HCT116 (cell line): Measurements from ENCODE around the gene CELA2B. TPM values are rescaled to one million over a fixed set of nuclear protein-coding genes. Genes with fewer than 3 reads are reported as not detected.

Experiments used
- ATAC-seq: fragments of 200-7000 bp; cut with Tn5 transposase; 2 replicates; pipeline ENCODE4 v1.9.1; 2020; ENCODE audit warnings: mild to moderate bottlenecking, moderate library complexity
- BruUV-seq: library from RNA; stranded (reverse); fragments of 400-500 nt; replicated peaks from 2 replicates; lab custom pipeline; 2021; lab: Mats Ljungman, UMichigan
- CTCF ChIA-PET: fragments of 300-600 bp; sonication (Branson Sonifier 250); formaldehyde crosslinking; loops from one replicate; lab custom pipeline; 2021; ENCODE audit warnings: antibody characterized with exemption; lab: Charles Lee
- POLR2A ChIA-PET: fragments of 300-600, 350-600 bp; sonication (Branson Sonifier 250); formaldehyde crosslinking; loops from one replicate; lab custom pipeline; 2021; ENCODE audit warnings: antibody characterized with exemption; lab: Charles Lee
- RAD21 ChIA-PET, 2 experiments: fragments of 300-600 bp; sonication (Branson Sonifier 250); formaldehyde crosslinking; loops; one replicate each; lab custom pipeline; 2023; ENCODE audit warnings: low total read pairs in 2 of 2; ENCODE audit not compliant: uncharacterized antibody in 2 of 2, unreplicated experiment in 2 of 2, low non-redundant PET in 1 of 2; lab: Charles Lee
- DNase-seq: peaks from one replicate; pipeline ENCODE4 v3.0.0-alpha.2; 2010; ENCODE audit warnings: low read depth, low spot score
- H2AFZ ChIP-seq: fragments of 200-600 bp; shearing (Covaris generic), sonication (generic); 2 replicates; pipeline ENCODE4 v1.6.1; 2017; ENCODE audit warnings: low read depth, mixed run types, mixed read lengths, antibody characterized with exemption, low read length; ENCODE audit not compliant: poor library complexity, severe bottlenecking
- H3K27ac ChIP-seq: 2 replicates; pipeline ENCODE4 v1.5.1; 2012; ENCODE audit warnings: low read depth, low read length
- H3K27me3 ChIP-seq: fragments of 200-600 bp; sonication (generic); 2 replicates; pipeline ENCODE4 v1.6.1; 2016; ENCODE audit warnings: mixed run types, low read length, mixed read lengths; ENCODE audit not compliant: insufficient read depth
- H3K36me3 ChIP-seq, 2 experiments: fragments of 200-500 bp in 1 of 2; fragments of 200-600 bp in 1 of 2; sonication (Bioruptor generic) in 1 of 2; sonication (generic) in 1 of 2; 2 replicates each; pipeline versions ENCODE4 v1.5.1 to v1.6.1; 2014 to 2016; ENCODE audit warnings: low read length in 2 of 2, inconsistent platforms in 1 of 2, mixed read lengths in 1 of 2, mixed run types in 1 of 2; ENCODE audit not compliant: insufficient read depth in 2 of 2, control insufficient read depth in 1 of 2
- H3K4me1 ChIP-seq, 2 experiments: fragments of 200-600 bp in 1 of 2; sonication (generic) in 1 of 2; 2 replicates each; pipeline versions ENCODE4 v1.5.1 to v1.6.1; 2012 to 2017; ENCODE audit warnings: low read length in 2 of 2, inconsistent platforms in 1 of 2, mild to moderate bottlenecking in 1 of 2, mixed read lengths in 1 of 2, mixed run types in 1 of 2, moderate library complexity in 1 of 2; ENCODE audit not compliant: insufficient read depth in 2 of 2, control insufficient read depth in 1 of 2
- H3K4me2 ChIP-seq: fragments of 200-600 bp; sonication (generic); 2 replicates; pipeline ENCODE4 v1.6.1; 2017; ENCODE audit warnings: mixed run types, low read length, mixed read lengths
- H3K4me3 ChIP-seq, 2 experiments: fragments of 200-600 bp in 1 of 2; sonication (generic) in 1 of 2; replicated peaks in 1 of 2; 2 replicates each; pipeline ENCODE4 v1.5.1; 2011 to 2016; ENCODE audit warnings: low read length in 2 of 2, control low read depth in 1 of 2, low read depth in 1 of 2, mild to moderate bottlenecking in 1 of 2, mixed read lengths in 1 of 2, mixed run types in 1 of 2
- H3K79me2 ChIP-seq: fragments of 200-600 bp; sonication (generic); 2 replicates; pipeline ENCODE4 v1.6.1; 2017; ENCODE audit warnings: mild to moderate bottlenecking, mixed run types, low read length, moderate library complexity, mixed read lengths; ENCODE audit not compliant: insufficient read depth
- H3K9ac ChIP-seq: fragments of 200-600 bp; sonication (generic); 2 replicates; pipeline ENCODE4 v1.6.1; 2016; ENCODE audit warnings: low read length, mixed read lengths
- H3K9me2 ChIP-seq: fragments of 200-600 bp; sonication (generic), shearing (Covaris generic); 2 replicates; pipeline ENCODE4 v1.6.1; 2017; ENCODE audit warnings: mixed run types, mild to moderate bottlenecking, moderate library complexity; ENCODE audit not compliant: insufficient read depth
- H3K9me3 ChIP-seq, 2 experiments: fragments of 200-500 bp in 1 of 2; fragments of 200-600 bp in 1 of 2; sonication (Bioruptor generic) in 1 of 2; sonication (generic) in 1 of 2; 2 replicates each; pipeline ENCODE4 v1.6.1; 2014 to 2017; ENCODE audit warnings: low read length in 2 of 2, mixed read lengths in 2 of 2, inconsistent platforms in 1 of 2, low read depth in 1 of 2, mild to moderate bottlenecking in 1 of 2, mixed run types in 1 of 2, moderate library complexity in 1 of 2; ENCODE audit not compliant: control insufficient read depth in 1 of 2, insufficient read depth in 1 of 2
- H4K20me1 ChIP-seq: fragments of 200-600 bp; sonication (generic), shearing (Covaris generic); 2 replicates; pipeline ENCODE4 v1.6.1; 2017; ENCODE audit warnings: mixed run types, mild to moderate bottlenecking, moderate library complexity; ENCODE audit not compliant: insufficient read depth
- EGR1 ChIP-seq: IDR thresholded peaks from 2 replicates; pipeline ENCODE4 v1.6.1; 2012; ENCODE audit warnings: low read depth
- ELF1 ChIP-seq: IDR thresholded peaks from 2 replicates; pipeline ENCODE4 v1.6.1; 2012; ENCODE audit warnings: low read depth, borderline replicate concordance
- EZH2phosphoT487 ChIP-seq: fragments of 200-600 bp; IDR thresholded peaks from 2 replicates; pipeline ENCODE4 v1.6.1; 2018; ENCODE audit warnings: antibody characterized with exemption, borderline replicate concordance
- FOSL1 ChIP-seq: IDR thresholded peaks from 2 replicates; pipeline ENCODE4 v1.6.1; 2012; ENCODE audit warnings: low read depth
- JUND ChIP-seq: IDR thresholded peaks from 2 replicates; pipeline ENCODE4 v1.6.1; 2012
- RAD21 ChIP-seq: IDR thresholded peaks from 2 replicates; pipeline ENCODE4 v1.6.1; 2012; ENCODE audit warnings: low read depth, mild to moderate bottlenecking
- SIN3A ChIP-seq: IDR thresholded peaks from 2 replicates; pipeline ENCODE4 v1.6.1; 2012; ENCODE audit warnings: low read depth
- SP1 ChIP-seq: IDR thresholded peaks from 2 replicates; pipeline ENCODE4 v1.6.1; 2012; ENCODE audit warnings: low read depth
- SRF ChIP-seq: IDR thresholded peaks from 2 replicates; pipeline ENCODE4 v1.6.1; 2012; ENCODE audit warnings: low read depth
- TCF7L2 ChIP-seq: IDR thresholded peaks from 2 replicates; pipeline ENCODE4 v1.7.0; 2011; ENCODE audit warnings: borderline replicate concordance, inconsistent platforms; ENCODE audit not compliant: insufficient read depth, insufficient read length; ENCODE audit errors: extremely low read depth
- ZFX ChIP-seq: fragments of 450-650 bp; IDR thresholded peaks from 2 replicates; pipeline ENCODE4 v1.6.1; 2017
- ZNF274 ChIP-seq: fragments of 200-500 bp; sonication (Bioruptor generic); IDR thresholded peaks from 2 replicates; pipeline ENCODE4 v1.6.1; 2014; ENCODE audit warnings: mild to moderate bottlenecking, low read depth, low read length, inconsistent platforms
- intact Hi-C: fragments of 100-400 bp; cut with micrococcal nuclease; formaldehyde crosslinking; loops from 2 replicates; pipeline ENCODE4 v1.10.0; 2022
- total RNA-seq: library from RNA; stranded (reverse); gene quantifications from one replicate; pipeline ENCODE4 v1.2.1, GENCODE V29; 2021; ENCODE audit not compliant: unreplicated experiment
- TF ChIP-seq, protein P1 (sequence below): IDR thresholded peaks from 2 replicates; pipeline ENCODE4 v1.6.1; 2012
- TF ChIP-seq, protein P2 (sequence below): IDR thresholded peaks from 2 replicates; pipeline ENCODE4 v1.6.1; 2012
- TF ChIP-seq, protein P3 (sequence below), 3 experiments: fragments of 200-600 bp in 1 of 3; sonication (generic) in 1 of 3; IDR thresholded peaks in 2 of 3; conservative IDR thresholded peaks in 1 of 3; 2 replicates each; pipeline ENCODE4 v1.5.1; 2012 to 2017; ENCODE audit warnings: low read depth in 2 of 3, low read length in 2 of 3, antibody characterized with exemption in 1 of 3, borderline replicate concordance in 1 of 3, control low read depth in 1 of 3, mild to moderate bottlenecking in 1 of 3, mixed read lengths in 1 of 3, mixed run types in 1 of 3, moderate library complexity in 1 of 3; ENCODE audit not compliant: insufficient read depth in 1 of 3
- TF ChIP-seq, protein P4 (sequence below): IDR thresholded peaks from 2 replicates; pipeline ENCODE4 v1.6.1; 2012; ENCODE audit warnings: low read depth
- TF ChIP-seq, protein P5 (sequence below): IDR thresholded peaks from 2 replicates; pipeline ENCODE4 v1.6.1; 2011; ENCODE audit warnings: mild to moderate bottlenecking, low read length, moderate library complexity; ENCODE audit not compliant: insufficient replicate concordance; ENCODE audit errors: extremely low read depth

Gene CELA2B
- total RNA-seq, 1 experiment from 2014 or later = not detected

DNA sequence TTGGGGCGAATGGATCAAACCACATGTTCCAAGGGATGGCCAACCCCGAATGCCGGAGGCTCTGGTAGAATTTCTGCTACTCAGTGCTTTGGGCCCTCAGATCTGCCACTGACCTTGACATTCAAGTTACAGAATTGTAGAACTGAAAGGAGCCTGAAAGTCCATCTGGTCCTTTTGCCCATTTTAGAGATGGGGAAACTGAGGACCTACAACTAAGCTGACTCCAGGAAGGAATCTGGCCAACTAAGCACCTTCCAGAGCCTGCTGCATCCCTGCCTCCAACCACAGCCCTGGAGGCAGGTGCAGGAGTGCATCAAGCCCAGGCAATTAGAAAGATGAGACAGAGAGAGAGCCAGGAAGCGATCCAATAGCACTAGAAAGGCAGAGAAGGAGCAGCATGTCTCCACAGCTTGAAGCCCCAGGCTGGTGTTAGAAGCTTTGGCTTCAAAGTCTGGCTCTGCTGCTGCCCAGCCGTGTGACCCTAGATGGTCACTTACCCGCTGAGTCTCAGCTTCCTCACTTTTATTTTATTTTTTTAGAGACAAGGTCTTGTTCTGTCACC lies 38.9 kb upstream of the CELA2B start:
- POLR2A ChIA-PET = no interaction called here
- Histone ChIP-seq H3K79me2 (no peaks in the 10 kb centered on the region), H3K9me3 (no peaks in the 10 kb centered on the region), H3K27me3 (no peaks in the 10 kb centered on the region), H3K4me3 (no peak overlapping the region), H3K9ac (no peak overlapping the region), H3K27ac (no peak overlapping the region), H3K9me2 (no peaks in the 10 kb centered on the region), H2AFZ (no peak overlapping the region), H3K36me3 (no peaks in the 10 kb centered on the region), H3K4me1 (peaks cover 0 to 17% of the 10 kb centered on the region in 2 experiments; a peak in 2 of 4 replicates), H4K20me1 (no peaks in the 10 kb centered on the region), H3K4me2 (no peak overlapping the region)
- no peak for TF ChIP-seq ZNF274
- TF ChIP-seq, protein P1, sequence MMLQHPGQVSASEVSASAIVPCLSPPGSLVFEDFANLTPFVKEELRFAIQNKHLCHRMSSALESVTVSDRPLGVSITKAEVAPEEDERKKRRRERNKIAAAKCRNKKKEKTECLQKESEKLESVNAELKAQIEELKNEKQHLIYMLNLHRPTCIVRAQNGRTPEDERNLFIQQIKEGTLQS = no peak
- TF ChIP-seq ELF1 = no peak
- no peak for TF ChIP-seq JUND
- TF ChIP-seq, protein P2, sequence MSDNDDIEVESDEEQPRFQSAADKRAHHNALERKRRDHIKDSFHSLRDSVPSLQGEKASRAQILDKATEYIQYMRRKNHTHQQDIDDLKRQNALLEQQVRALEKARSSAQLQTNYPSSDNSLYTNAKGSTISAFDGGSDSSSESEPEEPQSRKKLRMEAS = no peak
- no peak for TF ChIP-seq SRF
- TF ChIP-seq SP1 = no peak
- TF ChIP-seq ZFX = no peak
- TF ChIP-seq SIN3A = no peak
- TF ChIP-seq TCF7L2 = no peak
- no peak for TF ChIP-seq RAD21
- TF ChIP-seq, protein P3, sequence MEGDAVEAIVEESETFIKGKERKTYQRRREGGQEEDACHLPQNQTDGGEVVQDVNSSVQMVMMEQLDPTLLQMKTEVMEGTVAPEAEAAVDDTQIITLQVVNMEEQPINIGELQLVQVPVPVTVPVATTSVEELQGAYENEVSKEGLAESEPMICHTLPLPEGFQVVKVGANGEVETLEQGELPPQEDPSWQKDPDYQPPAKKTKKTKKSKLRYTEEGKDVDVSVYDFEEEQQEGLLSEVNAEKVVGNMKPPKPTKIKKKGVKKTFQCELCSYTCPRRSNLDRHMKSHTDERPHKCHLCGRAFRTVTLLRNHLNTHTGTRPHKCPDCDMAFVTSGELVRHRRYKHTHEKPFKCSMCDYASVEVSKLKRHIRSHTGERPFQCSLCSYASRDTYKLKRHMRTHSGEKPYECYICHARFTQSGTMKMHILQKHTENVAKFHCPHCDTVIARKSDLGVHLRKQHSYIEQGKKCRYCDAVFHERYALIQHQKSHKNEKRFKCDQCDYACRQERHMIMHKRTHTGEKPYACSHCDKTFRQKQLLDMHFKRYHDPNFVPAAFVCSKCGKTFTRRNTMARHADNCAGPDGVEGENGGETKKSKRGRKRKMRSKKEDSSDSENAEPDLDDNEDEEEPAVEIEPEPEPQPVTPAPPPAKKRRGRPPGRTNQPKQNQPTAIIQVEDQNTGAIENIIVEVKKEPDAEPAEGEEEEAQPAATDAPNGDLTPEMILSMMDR (IDR thresholded peaks at IDR 0.05 in 2 of 3, conservative IDR thresholded peaks at IDR 0.05 in 1 of 3; ENCODE audit: borderline replicate concordance in 1 of 3, insufficient read depth in 1 of 3, low read depth in 2 of 3, low read length in 2 of 3) = no peak
- no peak for TF ChIP-seq EGR1
- TF ChIP-seq, protein P4, sequence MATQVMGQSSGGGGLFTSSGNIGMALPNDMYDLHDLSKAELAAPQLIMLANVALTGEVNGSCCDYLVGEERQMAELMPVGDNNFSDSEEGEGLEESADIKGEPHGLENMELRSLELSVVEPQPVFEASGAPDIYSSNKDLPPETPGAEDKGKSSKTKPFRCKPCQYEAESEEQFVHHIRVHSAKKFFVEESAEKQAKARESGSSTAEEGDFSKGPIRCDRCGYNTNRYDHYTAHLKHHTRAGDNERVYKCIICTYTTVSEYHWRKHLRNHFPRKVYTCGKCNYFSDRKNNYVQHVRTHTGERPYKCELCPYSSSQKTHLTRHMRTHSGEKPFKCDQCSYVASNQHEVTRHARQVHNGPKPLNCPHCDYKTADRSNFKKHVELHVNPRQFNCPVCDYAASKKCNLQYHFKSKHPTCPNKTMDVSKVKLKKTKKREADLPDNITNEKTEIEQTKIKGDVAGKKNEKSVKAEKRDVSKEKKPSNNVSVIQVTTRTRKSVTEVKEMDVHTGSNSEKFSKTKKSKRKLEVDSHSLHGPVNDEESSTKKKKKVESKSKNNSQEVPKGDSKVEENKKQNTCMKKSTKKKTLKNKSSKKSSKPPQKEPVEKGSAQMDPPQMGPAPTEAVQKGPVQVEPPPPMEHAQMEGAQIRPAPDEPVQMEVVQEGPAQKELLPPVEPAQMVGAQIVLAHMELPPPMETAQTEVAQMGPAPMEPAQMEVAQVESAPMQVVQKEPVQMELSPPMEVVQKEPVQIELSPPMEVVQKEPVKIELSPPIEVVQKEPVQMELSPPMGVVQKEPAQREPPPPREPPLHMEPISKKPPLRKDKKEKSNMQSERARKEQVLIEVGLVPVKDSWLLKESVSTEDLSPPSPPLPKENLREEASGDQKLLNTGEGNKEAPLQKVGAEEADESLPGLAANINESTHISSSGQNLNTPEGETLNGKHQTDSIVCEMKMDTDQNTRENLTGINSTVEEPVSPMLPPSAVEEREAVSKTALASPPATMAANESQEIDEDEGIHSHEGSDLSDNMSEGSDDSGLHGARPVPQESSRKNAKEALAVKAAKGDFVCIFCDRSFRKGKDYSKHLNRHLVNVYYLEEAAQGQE = no peak
- TF ChIP-seq, protein P5, sequence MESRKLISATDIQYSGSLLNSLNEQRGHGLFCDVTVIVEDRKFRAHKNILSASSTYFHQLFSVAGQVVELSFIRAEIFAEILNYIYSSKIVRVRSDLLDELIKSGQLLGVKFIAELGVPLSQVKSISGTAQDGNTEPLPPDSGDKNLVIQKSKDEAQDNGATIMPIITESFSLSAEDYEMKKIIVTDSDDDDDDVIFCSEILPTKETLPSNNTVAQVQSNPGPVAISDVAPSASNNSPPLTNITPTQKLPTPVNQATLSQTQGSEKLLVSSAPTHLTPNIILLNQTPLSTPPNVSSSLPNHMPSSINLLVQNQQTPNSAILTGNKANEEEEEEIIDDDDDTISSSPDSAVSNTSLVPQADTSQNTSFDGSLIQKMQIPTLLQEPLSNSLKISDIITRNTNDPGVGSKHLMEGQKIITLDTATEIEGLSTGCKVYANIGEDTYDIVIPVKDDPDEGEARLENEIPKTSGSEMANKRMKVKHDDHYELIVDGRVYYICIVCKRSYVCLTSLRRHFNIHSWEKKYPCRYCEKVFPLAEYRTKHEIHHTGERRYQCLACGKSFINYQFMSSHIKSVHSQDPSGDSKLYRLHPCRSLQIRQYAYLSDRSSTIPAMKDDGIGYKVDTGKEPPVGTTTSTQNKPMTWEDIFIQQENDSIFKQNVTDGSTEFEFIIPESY = no peak
- TF ChIP-seq EZH2phosphoT487 = no peak
- TF ChIP-seq FOSL1 = no peak
- RAD21 ChIA-PET = no interaction called here
- BruUV-seq = no TSS peak
- no peak for ATAC-seq
- intact Hi-C loops = no loop called here
- CTCF ChIA-PET = no interaction called here
- DNase-seq = no peak
